OCI-LY1 (cell line): ENCODE results near the gene CUBN.

Experiments
- H2AFZ ChIP-seq: fragments of 200-600 bp; sonication (generic), shearing (Covaris generic); 2 replicates; pipeline ENCODE4 v1.6.0; 2014; ENCODE audit warnings: antibody characterized with exemption, mild to moderate bottlenecking, low read length
- H3F3A ChIP-seq: fragments of 200-600 bp; sonication (generic), shearing (Covaris generic); 2 replicates; pipeline ENCODE4 v1.6.0; 2014; ENCODE audit warnings: mild to moderate bottlenecking, antibody characterized with exemption, low read length, moderate library complexity; ENCODE audit not compliant: insufficient read depth
- H3K27ac ChIP-seq: fragments of 200-600 bp; sonication (generic); 2 replicates; pipeline ENCODE4 v1.5.1; 2014; ENCODE audit warnings: low read length, mixed run types, mild to moderate bottlenecking, low read depth; ENCODE audit not compliant: poor library complexity, severe bottlenecking
- H3K27me3 ChIP-seq: fragments of 200-600 bp; sonication (generic); 2 replicates; pipeline ENCODE4 v1.6.0; 2014; ENCODE audit warnings: antibody characterized with exemption, mild to moderate bottlenecking, low read length, moderate library complexity; ENCODE audit not compliant: insufficient read depth
- H3K36me3 ChIP-seq: fragments of 200-600 bp; sonication (generic); 2 replicates; pipeline ENCODE4 v1.6.1; 2014; ENCODE audit warnings: mild to moderate bottlenecking, antibody characterized with exemption, low read length, moderate library complexity, mixed read lengths; ENCODE audit not compliant: insufficient read depth
- H3K4me1 ChIP-seq: fragments of 200-600 bp; sonication (generic); 2 replicates; pipeline ENCODE4 v1.5.1; 2014; ENCODE audit warnings: mild to moderate bottlenecking, low read length, moderate library complexity; ENCODE audit not compliant: insufficient read depth, severe bottlenecking
- H3K4me2 ChIP-seq: fragments of 200-600 bp; sonication (generic), shearing (Covaris generic); 2 replicates; pipeline ENCODE4 v1.6.1; 2014; ENCODE audit warnings: low read length
- H3K4me3 ChIP-seq: fragments of 200-600 bp; sonication (generic); 2 replicates; pipeline ENCODE4 v1.5.1; 2014; ENCODE audit warnings: low read length, low read depth, mild to moderate bottlenecking, mixed read lengths; ENCODE audit not compliant: poor library complexity, severe bottlenecking
- H3K79me2 ChIP-seq: fragments of 200-600 bp; shearing (Covaris generic); 2 replicates; pipeline ENCODE4 v1.6.1; 2016; ENCODE audit warnings: mixed run types, low read length, mixed read lengths; ENCODE audit not compliant: insufficient read depth
- H3K9ac ChIP-seq: fragments of 200-600 bp; sonication (generic), shearing (Covaris generic); 2 replicates; pipeline ENCODE4 v1.6.1; 2014; ENCODE audit warnings: mild to moderate bottlenecking, low read length, mixed read lengths
- H3K9me2 ChIP-seq: fragments of 200-600 bp; sonication (generic), shearing (Covaris generic); 2 replicates; pipeline ENCODE4 v1.6.1; 2014; ENCODE audit warnings: low read depth, mild to moderate bottlenecking, low read length, mixed read lengths
- H3K9me3 ChIP-seq: fragments of 200-600 bp; shearing (Covaris generic); 2 replicates; pipeline ENCODE4 v1.6.1; 2014; ENCODE audit warnings: low read length, mixed read lengths
- H4K20me1 ChIP-seq: fragments of 200-600 bp; sonication (generic), shearing (Covaris generic); 2 replicates; pipeline ENCODE4 v1.6.0; 2016; ENCODE audit warnings: mild to moderate bottlenecking, low read length; ENCODE audit not compliant: insufficient read depth
- EZH2 ChIP-seq: fragments of 200-600 bp; sonication (generic), shearing (Covaris generic); IDR thresholded peaks from 2 replicates; pipeline ENCODE4 v1.8.0; 2017; ENCODE audit warnings: borderline replicate concordance, mixed run types, mild to moderate bottlenecking, antibody characterized with exemption, low read length, moderate library complexity, mixed read lengths
- TF ChIP-seq, protein P1 (sequence below): fragments of 200-600 bp; sonication (generic), shearing (Covaris generic); IDR thresholded peaks from 2 replicates; pipeline ENCODE4 v1.5.1; 2017; ENCODE audit warnings: mild to moderate bottlenecking, antibody characterized with exemption, low read length, moderate library complexity, mixed read lengths

CUBN gene

GRCh38 chr10:17010363-17011145 is 119.1 kb downstream of the CUBN start:
- Histone ChIP-seq H3K79me2 (no peaks in the 10 kb centered on the region), H3F3A (no peaks in the 10 kb centered on the region), H3K27ac (no peak overlapping the region), H4K20me1 (no peaks in the 10 kb centered on the region), H3K9me3 (no peaks in the 10 kb centered on the region), H3K4me2 (no peak overlapping the region), H3K36me3 (no peaks in the 10 kb centered on the region), H2AFZ (no peak overlapping the region), H3K9ac (no peak overlapping the region), H3K4me1 (no peaks in the 10 kb centered on the region), H3K4me3 (no peak overlapping the region), H3K9me2 (no peaks in the 10 kb centered on the region), H3K27me3 (no peaks in the 10 kb centered on the region)
- TF ChIP-seq, protein P1, sequence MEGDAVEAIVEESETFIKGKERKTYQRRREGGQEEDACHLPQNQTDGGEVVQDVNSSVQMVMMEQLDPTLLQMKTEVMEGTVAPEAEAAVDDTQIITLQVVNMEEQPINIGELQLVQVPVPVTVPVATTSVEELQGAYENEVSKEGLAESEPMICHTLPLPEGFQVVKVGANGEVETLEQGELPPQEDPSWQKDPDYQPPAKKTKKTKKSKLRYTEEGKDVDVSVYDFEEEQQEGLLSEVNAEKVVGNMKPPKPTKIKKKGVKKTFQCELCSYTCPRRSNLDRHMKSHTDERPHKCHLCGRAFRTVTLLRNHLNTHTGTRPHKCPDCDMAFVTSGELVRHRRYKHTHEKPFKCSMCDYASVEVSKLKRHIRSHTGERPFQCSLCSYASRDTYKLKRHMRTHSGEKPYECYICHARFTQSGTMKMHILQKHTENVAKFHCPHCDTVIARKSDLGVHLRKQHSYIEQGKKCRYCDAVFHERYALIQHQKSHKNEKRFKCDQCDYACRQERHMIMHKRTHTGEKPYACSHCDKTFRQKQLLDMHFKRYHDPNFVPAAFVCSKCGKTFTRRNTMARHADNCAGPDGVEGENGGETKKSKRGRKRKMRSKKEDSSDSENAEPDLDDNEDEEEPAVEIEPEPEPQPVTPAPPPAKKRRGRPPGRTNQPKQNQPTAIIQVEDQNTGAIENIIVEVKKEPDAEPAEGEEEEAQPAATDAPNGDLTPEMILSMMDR: no peak
- no peak for TF ChIP-seq EZH2

GRCh38 chr10:17009212-17009700 is 120.4 kb downstream of the CUBN start:
- Histone ChIP-seq H3K27me3 (no peaks in the 10 kb centered on the region), H3K27ac (no peak overlapping the region), H4K20me1 (no peaks in the 10 kb centered on the region), H3K9me3 (no peaks in the 10 kb centered on the region), H3K9me2 (no peaks in the 10 kb centered on the region), H3K36me3 (no peaks in the 10 kb centered on the region), H3F3A (no peaks in the 10 kb centered on the region), H3K4me3 (no peak overlapping the region), H3K79me2 (no peaks in the 10 kb centered on the region), H2AFZ (no peak overlapping the region), H3K9ac (no peak overlapping the region), H3K4me2 (no peak overlapping the region), H3K4me1 (no peaks in the 10 kb centered on the region)
- TF ChIP-seq, protein P1: no peak
- TF ChIP-seq EZH2: no peak

GRCh38 chr10:17007418-17007770 is 122.2 kb downstream of the CUBN start:
- no peaks in the 10 kb centered on the region for H3K9me3 ChIP-seq
- no peak overlapping the region for H3K9ac ChIP-seq
- no peaks in the 10 kb centered on the region for H3K79me2 ChIP-seq
- H4K20me1 ChIP-seq: no peaks in the 10 kb centered on the region
- no peak overlapping the region for H3K27ac ChIP-seq
- H3K36me3 ChIP-seq: no peaks in the 10 kb centered on the region
- H3F3A ChIP-seq: no peaks in the 10 kb centered on the region
- no peak for TF ChIP-seq EZH2
- TF ChIP-seq, protein P1: no peak
- H3K27me3 ChIP-seq: no peaks in the 10 kb centered on the region
- H3K4me2 ChIP-seq: no peak overlapping the region
- H3K4me3 ChIP-seq: no peak overlapping the region
- no peak overlapping the region for H2AFZ ChIP-seq
- no peaks in the 10 kb centered on the region for H3K4me1 ChIP-seq
- no peaks in the 10 kb centered on the region for H3K9me2 ChIP-seq
